ENCODE measurements around the gene COLEC12.

The COLEC12 gene

GRCh38 chr18:354471-354870, 146.0 kb downstream of the COLEC12 start:
- DNase-seq, result no peak

GRCh38 chr18:354003-354402, 146.5 kb downstream of the COLEC12 start:
- DNase-seq, result no peak

- no peak for DNase-seq
Measured at GRCh38 chr18:352438-352837, 148.1 kb downstream of the COLEC12 start.

- DNase-seq, result no peak
Measured at GRCh38 chr18:350953-351572, 149.4 kb downstream of the COLEC12 start.

- DNase-seq, result no peak
Measured at GRCh38 chr18:346600-346999, 153.9 kb downstream of the COLEC12 start.

GRCh38 chr18:341102-341501, 159.4 kb downstream of the COLEC12 start:
- no peak for DNase-seq

GRCh38 chr18:340044-340443, 160.5 kb downstream of the COLEC12 start:
- DNase-seq, result no peak

GRCh38 chr18:339200-339599, 161.3 kb downstream of the COLEC12 start:
- no peak for DNase-seq

GRCh38 chr18:336713-337112, 163.8 kb downstream of the COLEC12 start:
- no peak for DNase-seq

- DNase-seq, result no peak
Measured at GRCh38 chr18:335733-336132, 164.8 kb downstream of the COLEC12 start.

- no peak for DNase-seq
Measured at GRCh38 chr18:334575-335132, 165.8 kb downstream of the COLEC12 start.

- DNase-seq, result no peak
Measured at GRCh38 chr18:332721-333510, 167.6 kb downstream of the COLEC12 start.

- no peak for DNase-seq
Measured at GRCh38 chr18:332007-332406, 168.5 kb downstream of the COLEC12 start.

GRCh38 chr18:331221-331821, 169.2 kb downstream of the COLEC12 start:
- no peak for DNase-seq

GRCh38 chr18:328928-329327, 171.6 kb downstream of the COLEC12 start:
- no peak for DNase-seq

GRCh38 chr18:326846-327245, 173.7 kb downstream of the COLEC12 start:
- DNase-seq, result no peak

- DNase-seq, result no peak
Measured at GRCh38 chr18:323253-323622, 177.3 kb downstream of the COLEC12 start.

- DNase-seq, result no peak
Measured at GRCh38 chr18:321865-322467, 178.5 kb downstream of the COLEC12 start.

GRCh38 chr18:320155-320554, 180.3 kb downstream of the COLEC12 start:
- no peak for DNase-seq

GRCh38 chr18:319720-320119, 180.8 kb downstream of the COLEC12 start:
- DNase-seq, result no peak

- no peak for DNase-seq
Measured at GRCh38 chr18:318791-319291, 181.7 kb downstream of the COLEC12 start.

GRCh38 chr18:317618-318017, 182.9 kb downstream of the COLEC12 start:
- DNase-seq, result no peak

GRCh38 chr18:316393-316792, 184.1 kb downstream of the COLEC12 start:
- no peak for DNase-seq
